SJSA1 (cell line): Measurements from ENCODE around the gene PKD1L1. TPM values are rescaled to one million over a fixed set of nuclear protein-coding genes. Genes with fewer than 3 reads are reported as not detected.
"Not testable (repeated sequence)": the region's sequence is repeated elsewhere in the genome, so short reads cannot be mapped to it uniquely, and the experiment has no call there.

Source experiments
- DNase-seq, 2 experiments: peaks; one replicate each; pipeline ENCODE4 v3.0.0-alpha.2; 2015 to 2020; ENCODE audit warnings: low spot score in 2 of 2, low read depth in 1 of 2
- H3K27ac ChIP-seq: fragments of 250-450 bp; sonication (Bioruptor Pico); 2 replicates; pipeline ENCODE4 v1.5.1; 2020; ENCODE audit warnings: mild to moderate bottlenecking, moderate library complexity
- H3K27me3 ChIP-seq: fragments of 250-450 bp; sonication (Bioruptor Pico); replicated peaks from 2 replicates; pipeline ENCODE4 v1.5.1; 2020; ENCODE audit warnings: mild to moderate bottlenecking, moderate library complexity
- H3K36me3 ChIP-seq: fragments of 250-450 bp; sonication (Bioruptor Pico); 2 replicates; pipeline ENCODE4 v1.5.1; 2020; ENCODE audit warnings: mild to moderate bottlenecking
- H3K4me1 ChIP-seq: fragments of 250-450 bp; sonication (Bioruptor Pico); replicated peaks from 2 replicates; pipeline ENCODE4 v1.6.1; 2021; ENCODE audit warnings: mild to moderate bottlenecking
- H3K4me3 ChIP-seq: fragments of 250-450 bp; sonication (Bioruptor Pico); 2 replicates; pipeline ENCODE4 v1.5.1; 2020; ENCODE audit warnings: mild to moderate bottlenecking
- H3K9me3 ChIP-seq: fragments of 250-450 bp; sonication (Bioruptor Pico); replicated peaks from 2 replicates; pipeline ENCODE4 v1.5.1; 2020; ENCODE audit warnings: mild to moderate bottlenecking
- total RNA-seq: library from RNA; depleted of rRNA; stranded (reverse); fragments of >200 nt; shearing (Covaris generic); gene quantifications from 2 replicates; pipeline ENCODE4 v1.2.3, GENCODE V29; 2014; rRNA removed

The PKD1L1 gene, protein sequence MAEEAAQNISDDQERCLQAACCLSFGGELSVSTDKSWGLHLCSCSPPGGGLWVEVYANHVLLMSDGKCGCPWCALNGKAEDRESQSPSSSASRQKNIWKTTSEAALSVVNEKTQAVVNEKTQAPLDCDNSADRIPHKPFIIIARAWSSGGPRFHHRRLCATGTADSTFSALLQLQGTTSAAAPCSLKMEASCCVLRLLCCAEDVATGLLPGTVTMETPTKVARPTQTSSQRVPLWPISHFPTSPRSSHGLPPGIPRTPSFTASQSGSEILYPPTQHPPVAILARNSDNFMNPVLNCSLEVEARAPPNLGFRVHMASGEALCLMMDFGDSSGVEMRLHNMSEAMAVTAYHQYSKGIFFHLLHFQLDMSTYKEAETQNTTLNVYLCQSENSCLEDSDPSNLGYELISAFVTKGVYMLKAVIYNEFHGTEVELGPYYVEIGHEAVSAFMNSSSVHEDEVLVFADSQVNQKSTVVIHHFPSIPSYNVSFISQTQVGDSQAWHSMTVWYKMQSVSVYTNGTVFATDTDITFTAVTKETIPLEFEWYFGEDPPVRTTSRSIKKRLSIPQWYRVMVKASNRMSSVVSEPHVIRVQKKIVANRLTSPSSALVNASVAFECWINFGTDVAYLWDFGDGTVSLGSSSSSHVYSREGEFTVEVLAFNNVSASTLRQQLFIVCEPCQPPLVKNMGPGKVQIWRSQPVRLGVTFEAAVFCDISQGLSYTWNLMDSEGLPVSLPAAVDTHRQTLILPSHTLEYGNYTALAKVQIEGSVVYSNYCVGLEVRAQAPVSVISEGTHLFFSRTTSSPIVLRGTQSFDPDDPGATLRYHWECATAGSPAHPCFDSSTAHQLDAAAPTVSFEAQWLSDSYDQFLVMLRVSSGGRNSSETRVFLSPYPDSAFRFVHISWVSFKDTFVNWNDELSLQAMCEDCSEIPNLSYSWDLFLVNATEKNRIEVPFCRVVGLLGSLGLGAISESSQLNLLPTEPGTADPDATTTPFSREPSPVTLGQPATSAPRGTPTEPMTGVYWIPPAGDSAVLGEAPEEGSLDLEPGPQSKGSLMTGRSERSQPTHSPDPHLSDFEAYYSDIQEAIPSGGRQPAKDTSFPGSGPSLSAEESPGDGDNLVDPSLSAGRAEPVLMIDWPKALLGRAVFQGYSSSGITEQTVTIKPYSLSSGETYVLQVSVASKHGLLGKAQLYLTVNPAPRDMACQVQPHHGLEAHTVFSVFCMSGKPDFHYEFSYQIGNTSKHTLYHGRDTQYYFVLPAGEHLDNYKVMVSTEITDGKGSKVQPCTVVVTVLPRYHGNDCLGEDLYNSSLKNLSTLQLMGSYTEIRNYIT (N-terminal part only)
- 0.19 and 0.53 TPM in 2 replicates for total RNA-seq

DNA sequence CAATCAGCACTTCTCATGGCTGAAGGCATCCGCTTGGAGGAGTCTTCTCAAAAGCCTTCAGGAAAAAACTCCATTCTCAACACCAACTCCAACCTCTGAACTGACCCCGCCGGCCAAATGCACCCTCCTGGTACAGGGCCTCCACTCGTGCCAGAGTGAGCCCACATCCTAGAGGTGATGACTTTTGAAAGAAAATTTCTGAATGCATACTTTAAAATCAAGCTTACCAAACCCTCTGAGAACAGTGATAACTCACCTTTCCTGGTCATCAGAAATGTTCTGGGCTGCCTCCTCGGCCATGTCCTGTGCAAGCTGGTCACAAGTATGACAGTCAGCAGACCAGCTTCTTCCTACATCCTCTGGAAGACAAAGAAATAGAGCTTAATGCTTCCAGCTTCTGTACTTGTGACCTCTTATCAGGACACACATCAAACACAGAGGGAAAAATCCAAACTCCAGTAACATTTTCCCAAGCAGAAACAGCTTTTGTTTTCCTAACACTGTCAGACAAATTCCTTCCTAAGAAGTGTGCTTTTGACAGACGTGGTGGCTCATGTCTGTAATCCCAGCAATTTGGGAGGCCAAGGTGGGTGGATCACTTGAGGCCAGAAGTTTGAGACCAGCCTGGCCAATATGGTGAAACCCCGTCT is at the start of gene PKD1L1:
TSS of gene PKD1L1 (minus strand) at position 326 of the 650 bp plus-strand sequence. CDS start at position 300, 26 bp downstream.
- Histone ChIP-seq H3K9me3 (no peaks in the 10 kb centered on the region), H3K27ac (no peak within 1 kb of the TSS), H3K4me1 (peaks cover 38% of the 10 kb centered on the region), H3K36me3 (no peaks in the 10 kb centered on the region; the same call in 1 of the 2 replicates), H3K4me3 (no peak within 1 kb of the TSS), H3K27me3 (no peaks in the 10 kb centered on the region)
- peak in 1 of 2 experiments; percentile 34 for DNase-seq

DNA sequence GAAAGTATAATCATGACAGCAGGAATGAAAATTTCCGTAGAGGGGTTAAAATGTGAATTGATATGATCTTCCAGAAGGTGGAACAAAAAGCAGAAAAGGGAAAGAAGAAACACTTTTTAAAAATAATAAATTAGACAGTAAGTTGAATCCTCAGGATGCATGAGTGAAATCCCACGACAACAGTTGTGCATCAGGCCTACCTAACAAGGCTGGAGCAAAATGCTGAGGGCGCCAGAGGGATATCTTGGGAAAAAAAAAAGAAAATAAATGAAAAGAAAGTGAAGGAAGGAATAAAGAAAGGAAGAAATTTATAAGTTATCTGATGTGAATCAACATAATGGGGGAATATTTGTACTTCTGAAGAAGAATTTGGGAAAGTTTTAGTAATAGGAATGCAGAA is 44.2 kb upstream of the PKD1L1 start:
- DNase-seq: no peak
- no peak overlapping the region for H3K4me3 ChIP-seq
- H3K27ac ChIP-seq: no peak overlapping the region
- peaks cover 4% of the 10 kb centered on the region; the same call in 1 of the 2 replicates for H3K4me1 ChIP-seq
- peaks cover 14% of the 10 kb centered on the region for H3K36me3 ChIP-seq
- no peaks in the 10 kb centered on the region for H3K27me3 ChIP-seq
- H3K9me3 ChIP-seq: no peaks in the 10 kb centered on the region

DNA sequence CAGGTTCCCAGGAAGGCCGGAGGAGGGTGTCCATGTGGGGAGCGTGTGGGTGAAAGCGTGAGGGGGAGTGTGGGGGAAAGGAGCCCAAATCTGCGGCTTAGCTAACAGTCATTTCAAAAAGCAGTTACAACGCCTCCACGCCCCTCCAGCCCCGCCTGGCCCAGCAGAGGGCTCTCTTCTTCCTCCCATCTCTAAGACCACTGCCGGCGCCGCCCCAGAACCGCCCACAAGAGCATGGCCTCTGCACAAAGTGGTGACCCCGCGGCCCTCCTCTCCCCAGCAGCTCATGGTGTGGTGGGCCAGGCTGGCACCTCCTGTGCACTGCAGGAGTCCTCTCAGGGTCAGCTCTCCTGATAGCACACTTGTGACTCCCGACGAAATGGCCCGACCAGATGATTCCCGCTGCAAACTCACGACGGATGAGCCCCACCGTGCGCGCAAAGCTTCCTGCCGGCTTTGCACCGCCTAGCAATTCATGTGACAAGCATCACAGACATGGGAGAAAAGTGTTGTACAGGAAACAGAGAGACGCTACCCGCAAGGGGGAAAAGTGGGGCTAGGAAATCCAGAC is 43.6 kb upstream of the PKD1L1 start:
- Histone ChIP-seq H3K4me3 (no peak overlapping the region), H3K27ac (no peak overlapping the region), H3K4me1 (peaks cover 4% of the 10 kb centered on the region; the same call in 1 of the 2 replicates), H3K36me3 (peaks cover 14% of the 10 kb centered on the region), H3K27me3 (no peaks in the 10 kb centered on the region), H3K9me3 (no peaks in the 10 kb centered on the region)
- DNase-seq: peak in 1 of 2 experiments; percentile 68

DNA sequence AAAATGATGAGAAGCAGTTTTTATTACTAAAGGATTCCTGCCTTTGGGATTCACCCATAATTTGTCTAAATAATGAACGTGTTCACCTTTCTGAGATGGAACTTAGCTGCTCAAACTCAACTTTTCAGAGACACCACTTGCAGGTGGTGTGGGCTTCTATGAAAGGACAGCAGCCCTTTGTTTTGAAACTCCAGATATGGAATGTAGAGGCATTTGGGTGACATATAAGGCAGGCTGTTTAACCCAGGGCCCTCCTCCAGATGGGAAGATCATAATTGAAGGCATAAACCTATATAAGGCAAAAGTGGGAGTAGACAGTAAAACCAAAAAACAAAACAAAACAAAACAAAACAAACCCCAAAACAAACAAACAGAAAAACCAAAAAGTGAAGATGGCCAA is 43.0 kb upstream of the PKD1L1 start:
- Histone ChIP-seq H3K4me3 (no peak overlapping the region), H3K27ac (no peak overlapping the region), H3K9me3 (no peaks in the 10 kb centered on the region), H3K27me3 (no peaks in the 10 kb centered on the region), H3K36me3 (peaks cover 14% of the 10 kb centered on the region), H3K4me1 (peaks cover 4% of the 10 kb centered on the region; the same call in 1 of the 2 replicates)
- DNase-seq: no peak

DNA sequence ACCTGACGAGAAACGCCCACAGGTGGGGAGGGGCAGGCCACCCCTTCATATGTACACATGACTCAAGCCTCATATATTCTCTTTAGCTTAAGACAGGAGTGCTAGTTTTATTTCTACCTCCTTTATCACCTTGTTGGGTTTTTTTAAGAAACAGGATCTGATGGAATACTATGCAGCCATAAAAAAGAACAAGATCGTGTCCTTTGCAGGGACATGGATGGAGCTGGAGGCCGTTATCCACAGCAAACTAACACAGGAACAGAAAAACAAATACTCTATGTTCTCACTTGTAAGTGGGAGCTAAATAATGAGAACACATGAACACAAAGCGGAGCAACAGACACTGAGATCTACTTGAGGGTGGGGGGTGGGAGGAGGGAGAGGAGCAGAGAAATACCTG is 42.3 kb upstream of the PKD1L1 start:
- Histone ChIP-seq H3K9me3 (no peaks in the 10 kb centered on the region), H3K27me3 (no peaks in the 10 kb centered on the region), H3K4me3 (no peak overlapping the region), H3K36me3 (peaks cover 14% of the 10 kb centered on the region), H3K4me1 (peaks cover 4% of the 10 kb centered on the region; the same call in 1 of the 2 replicates), H3K27ac (no peak overlapping the region)
- DNase-seq: no peak

DNA sequence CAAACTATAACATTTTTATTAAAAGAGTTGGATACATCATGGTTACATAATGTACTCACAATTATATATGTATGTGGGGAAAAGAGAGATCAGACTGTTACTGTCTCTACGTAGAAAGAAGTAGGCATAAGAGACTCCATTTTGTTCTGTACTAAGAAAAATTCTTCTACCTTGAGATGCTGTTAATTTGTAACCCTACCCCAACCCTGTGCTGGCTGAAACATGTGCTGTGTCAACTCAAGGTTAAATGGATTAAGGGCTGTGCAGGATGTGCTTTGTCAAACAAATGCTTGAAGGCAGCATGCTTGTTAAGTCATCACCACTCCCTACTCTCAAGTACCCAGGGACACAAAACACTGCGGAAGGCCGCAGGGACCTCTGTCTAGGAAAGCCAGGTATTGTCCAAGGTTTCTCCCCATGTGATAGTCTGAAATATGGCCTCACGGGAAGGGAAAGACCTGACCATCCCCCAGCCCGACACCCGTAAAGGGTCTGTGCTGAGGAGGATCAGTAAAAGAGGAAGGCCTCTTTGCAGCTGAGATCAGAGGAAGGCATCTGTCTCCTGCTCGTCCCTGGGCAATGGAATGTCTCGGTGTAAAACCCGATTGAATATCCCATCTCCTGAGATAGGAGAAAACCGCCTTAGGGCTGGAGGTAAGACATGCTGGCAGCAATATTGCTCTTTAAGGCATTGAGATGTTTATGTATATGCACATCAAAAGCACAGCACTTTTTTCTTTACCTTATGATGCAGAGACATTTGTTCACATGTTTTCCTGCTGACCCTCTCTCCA is 41.5 kb upstream of the PKD1L1 start:
- H3K27ac ChIP-seq, H3K27me3 ChIP-seq, H3K4me3 ChIP-seq, DNase-seq, H3K4me1 ChIP-seq, H3K9me3 ChIP-seq: not testable (repeated sequence)
- H3K36me3 ChIP-seq: peaks cover 14% of the 10 kb centered on the region

DNA sequence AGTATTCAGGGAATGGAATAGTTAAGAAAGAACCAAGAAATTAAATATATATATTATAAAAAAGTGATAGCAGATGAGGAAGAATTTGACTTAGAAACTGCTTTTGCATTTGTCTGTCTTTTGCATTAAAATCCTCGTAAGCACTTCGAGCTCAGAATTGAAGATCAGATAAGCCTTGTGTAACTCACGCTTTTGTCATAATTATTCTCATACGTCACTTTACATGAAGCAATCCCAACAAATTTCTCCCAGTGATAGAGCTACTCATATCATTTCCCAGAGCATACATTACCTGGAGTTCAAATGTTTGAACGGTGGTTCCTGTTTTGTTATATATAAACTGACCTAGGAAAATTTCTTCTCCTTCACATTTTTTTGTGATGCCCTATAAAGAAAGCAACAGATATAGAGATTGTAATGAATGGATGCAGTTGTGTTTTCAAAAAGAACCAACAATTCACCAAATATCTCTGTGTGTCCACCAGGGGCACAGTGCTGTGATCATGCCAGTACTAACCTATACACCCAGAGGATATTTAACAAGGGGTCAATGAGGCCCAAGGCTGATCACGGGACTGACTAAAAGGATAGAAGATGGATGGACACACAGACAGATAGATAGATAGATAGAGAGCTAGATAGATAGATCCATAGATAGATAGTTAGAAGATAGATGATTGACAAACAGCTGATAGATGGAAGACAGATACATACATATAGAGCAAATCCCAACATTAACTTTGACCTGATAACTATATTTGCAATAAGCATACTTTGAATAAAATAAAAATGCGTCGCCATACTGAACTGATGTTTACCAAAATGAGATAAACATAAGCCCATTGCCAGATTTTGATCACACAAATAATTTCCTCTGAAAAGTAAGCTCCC is 40.5 kb upstream of the PKD1L1 start:
- H3K27me3 ChIP-seq: no peaks in the 10 kb centered on the region
- no peak for DNase-seq
- peaks cover 14% of the 10 kb centered on the region for H3K36me3 ChIP-seq

DNA sequence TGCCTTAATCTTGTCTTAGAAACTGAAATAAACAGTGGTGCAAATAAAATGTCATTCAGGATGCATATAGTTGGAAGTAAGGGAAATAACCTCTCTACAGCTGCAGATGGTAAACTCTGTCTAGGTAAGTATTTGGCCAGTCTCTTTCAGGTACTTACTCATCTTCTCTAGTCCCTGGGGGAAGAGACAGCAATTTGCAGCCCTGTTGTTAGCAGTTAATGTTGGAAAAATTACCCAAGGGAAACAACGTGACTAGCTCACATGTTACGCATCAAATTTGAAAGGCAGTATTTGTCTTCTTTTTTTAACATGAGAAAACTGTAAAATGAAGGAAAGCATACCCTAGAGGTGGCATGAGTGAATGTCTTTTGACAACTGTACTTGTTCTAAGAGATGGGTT is 34.3 kb upstream of the PKD1L1 start:
- no peak for DNase-seq
- Histone ChIP-seq H3K4me3 (no peak overlapping the region), H3K27ac (no peak overlapping the region), H3K27me3 (no peaks in the 10 kb centered on the region), H3K36me3 (peaks cover 11% of the 10 kb centered on the region), H3K9me3 (no peaks in the 10 kb centered on the region), H3K4me1 (peaks cover 10% of the 10 kb centered on the region)

More for the DNA sequence above, 40.5 kb upstream of the PKD1L1 start:
- Histone ChIP-seq H3K4me3 (no peak overlapping the region), H3K9me3 (no peaks in the 10 kb centered on the region), H3K27ac (no peak overlapping the region), H3K4me1 (peaks cover 4% of the 10 kb centered on the region; the same call in 1 of the 2 replicates)

DNA sequence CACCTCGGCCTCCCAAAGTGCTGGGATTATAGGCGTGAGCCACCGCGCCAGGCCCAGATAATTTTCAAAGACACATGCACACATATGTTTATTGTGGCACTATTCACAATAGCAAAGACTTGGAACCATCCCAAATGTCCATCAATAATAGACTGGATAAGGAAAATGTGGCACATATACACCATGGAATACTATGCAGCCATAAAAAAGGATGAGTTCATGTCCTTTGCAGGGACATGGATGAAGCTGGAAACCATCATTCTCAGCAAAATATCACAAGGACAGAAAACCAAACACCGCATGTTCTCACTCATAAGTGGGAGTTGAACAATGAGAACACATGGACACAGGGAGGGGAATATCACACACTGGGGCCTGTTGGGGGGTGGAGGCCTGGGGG is 32.4 kb upstream of the PKD1L1 start:
- not testable (repeated sequence) for H3K4me3 ChIP-seq, DNase-seq

DNA sequence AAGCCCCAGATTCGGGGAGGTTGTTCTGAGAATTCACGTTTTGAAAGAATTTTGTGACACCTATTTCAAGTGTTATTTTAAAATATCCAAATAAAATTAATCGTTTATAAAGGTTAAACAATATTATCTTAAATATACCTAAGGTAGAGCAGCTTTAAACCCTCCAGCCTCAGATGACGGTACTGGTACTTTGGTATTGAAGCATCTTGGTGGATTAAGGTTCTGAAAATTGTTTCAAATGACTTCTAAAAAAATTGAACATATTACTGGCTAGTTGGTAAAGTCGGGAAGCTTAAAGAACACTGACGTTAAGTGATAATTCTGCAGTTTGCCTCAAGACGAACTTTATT is 31.5 kb upstream of the PKD1L1 start:
- Histone ChIP-seq H3K27me3 (no peaks in the 10 kb centered on the region), H3K4me3 (peak overlapping the region; percentile 57), H3K9me3 (no peaks in the 10 kb centered on the region), H3K4me1 (peaks cover 10% of the 10 kb centered on the region), H3K36me3 (peaks cover 37% of the 10 kb centered on the region), H3K27ac (no peak overlapping the region)
- no peak for DNase-seq

More for the DNA sequence above, 32.4 kb upstream of the PKD1L1 start:
- not testable (repeated sequence) for H3K27ac ChIP-seq, H3K9me3 ChIP-seq, H3K27me3 ChIP-seq
- H3K36me3 ChIP-seq: peaks cover 31% of the 10 kb centered on the region
- peaks cover 10% of the 10 kb centered on the region for H3K4me1 ChIP-seq

DNA sequence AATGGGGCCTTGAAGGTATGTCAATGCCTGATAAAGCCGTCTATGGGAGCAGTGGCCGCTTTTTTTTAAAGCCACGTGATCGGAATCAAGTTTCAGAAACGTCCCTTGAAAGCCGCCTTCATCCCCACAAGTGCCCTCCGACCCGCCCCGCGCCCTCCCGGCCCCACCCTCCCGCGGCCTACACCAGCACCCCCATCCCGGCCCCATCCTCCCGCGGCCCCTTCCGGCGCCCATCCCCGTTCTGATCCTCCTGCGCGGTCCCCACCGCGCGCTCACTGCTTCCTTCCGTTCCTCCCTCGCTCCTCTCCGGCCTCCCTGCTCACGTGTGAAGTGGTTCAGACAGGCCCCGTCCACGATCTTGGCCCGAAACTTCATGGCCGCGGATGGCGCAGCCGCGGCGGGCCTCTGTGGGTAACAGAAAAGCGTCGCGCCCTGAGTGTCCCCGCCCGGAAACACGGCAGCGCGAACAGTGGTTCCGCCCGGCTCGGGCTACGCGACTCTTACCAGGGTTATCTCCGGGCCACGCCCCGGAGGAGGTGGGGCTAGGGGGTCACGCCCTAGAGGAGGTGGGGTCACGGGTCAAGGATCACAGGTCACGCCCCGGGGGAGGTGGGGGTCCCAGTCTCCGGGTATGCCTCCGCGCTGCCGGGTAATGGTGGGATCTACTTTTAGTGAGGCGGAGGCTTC is 31.0 kb upstream of the PKD1L1 start, which contains the start of gene HUS1:
TSS of gene HUS1 (minus strand) at position 471 of the 687 bp plus-strand sequence. CDS start at position 375, 96 bp downstream.
- H3K27me3 ChIP-seq: no peaks in the 10 kb centered on the region
- peaks cover 43% of the 10 kb centered on the region for H3K36me3 ChIP-seq
- peak within 1 kb of the TSS; percentile 57 for H3K4me3 ChIP-seq
- DNase-seq: peak; percentile 82 to 86
- peak within 1 kb of the TSS; percentile 84 for H3K27ac ChIP-seq
- peaks cover 10% of the 10 kb centered on the region for H3K4me1 ChIP-seq
- no peaks in the 10 kb centered on the region for H3K9me3 ChIP-seq
